B cell (primary cell): ENCODE results near the gene UBL4A. TPM values are rescaled to one million over a fixed set of nuclear protein-coding genes. Genes with fewer than 3 reads are reported as not detected.

Experiments used
- ATAC-seq: fragments of 200-7000 bp; cut with Tn5 transposase; one replicate; pipeline ENCODE4 v1.10.0; 2021; ENCODE audit warnings: low read depth, mild to moderate bottlenecking, moderate number of reproducible peaks, moderate library complexity
- CTCF ChIA-PET: fragments of 350-600 bp; sonication (Branson Sonifier 250); formaldehyde crosslinking; loops from one replicate; lab custom pipeline; 2021; ENCODE audit warnings: antibody characterized with exemption, inconsistent platforms; lab: Charles Lee
- POLR2A ChIA-PET: fragments of 350-600 bp; sonication (Branson Sonifier 250); formaldehyde crosslinking; loops from one replicate; lab custom pipeline; 2021; ENCODE audit warnings: antibody characterized with exemption; lab: Charles Lee
- DNase-seq: peaks from one replicate; pipeline ENCODE4 v3.0.0; 2013
- H2AFZ ChIP-seq: 2 replicates; pipeline ENCODE4 v1.6.1; 2012; ENCODE audit warnings: mild to moderate bottlenecking, low read depth, low read length; ENCODE audit not compliant: insufficient read depth, poor library complexity, severe bottlenecking
- H3K27ac ChIP-seq, 2 donors: 1 replicate in 1 of 2; 2 replicates in 1 of 2; pipeline ENCODE4 v1.5.1; 2012 to 2013; ENCODE audit warnings: low read length in 2 of 2, mild to moderate bottlenecking in 2 of 2, moderate library complexity in 1 of 2
- H3K27me3 ChIP-seq, 4 experiments: fragments of 200-600 bp in 1 of 4; sonication (generic) in 1 of 4; replicated peaks in 1 of 4; 1 replicate in 2 of 4; 2 replicates in 2 of 4; pipeline versions ENCODE4 v1.6.1 to v1.7.0; 2013 to 2016; ENCODE audit warnings: low read length in 3 of 4, mild to moderate bottlenecking in 2 of 4, mixed read lengths in 1 of 4, moderate library complexity in 1 of 4; ENCODE audit not compliant: insufficient read depth in 4 of 4, control insufficient read depth in 3 of 4; ENCODE audit errors: control extremely low read depth in 1 of 4
- H3K36me3 ChIP-seq, 2 experiments: replicated peaks in 1 of 2; 1 replicate in 1 of 2; 2 replicates in 1 of 2; pipeline versions ENCODE4 v1.6.1 to v1.7.1; 2013; ENCODE audit warnings: low read length in 1 of 2; ENCODE audit not compliant: insufficient read depth in 2 of 2, control insufficient read depth in 1 of 2; ENCODE audit errors: control extremely low read depth in 1 of 2, extremely low read depth in 1 of 2
- H3K4me1 ChIP-seq, 2 donors: fragments of 200-600 bp in 1 of 2; sonication (generic) in 1 of 2; 1 replicate in 1 of 2; 2 replicates in 1 of 2; pipeline versions ENCODE4 v1.5.1 to v1.6.1; 2013 to 2017; ENCODE audit warnings: low read length in 2 of 2; ENCODE audit not compliant: control insufficient read depth in 2 of 2, insufficient read depth in 2 of 2
- H3K4me2 ChIP-seq: replicated peaks from 2 replicates; pipeline ENCODE3; 2012; ENCODE audit warnings: mild to moderate bottlenecking, low read depth, low read length; ENCODE audit not compliant: poor library complexity, severe bottlenecking
- H3K4me3 ChIP-seq, 5 experiments: fragments of 200-600 bp in 1 of 5; sonication (generic) in 1 of 5; 1 replicate in 3 of 5; 2 replicates in 2 of 5; pipeline versions ENCODE4 v1.5.1 to v1.7.0; 2011 to 2016; ENCODE audit warnings: low read length in 4 of 5, mild to moderate bottlenecking in 4 of 5, low read depth in 2 of 5, control low read depth in 1 of 5, moderate library complexity in 1 of 5; ENCODE audit not compliant: insufficient read depth in 1 of 5; ENCODE audit errors: control extremely low read depth in 1 of 5, extremely low read depth in 1 of 5
- H3K79me2 ChIP-seq: fragments of 200-600 bp; sonication (generic); one replicate; pipeline ENCODE4 v1.6.0; 2016; ENCODE audit warnings: low read length; ENCODE audit not compliant: control insufficient read depth, insufficient read depth
- H3K9ac ChIP-seq: fragments of 200-600 bp; sonication (generic); 2 replicates; pipeline ENCODE4 v1.6.1; 2017; ENCODE audit warnings: mild to moderate bottlenecking, low read length, moderate library complexity
- H3K9me3 ChIP-seq, 3 donors: one replicate each; pipeline versions ENCODE4 v1.6.1 to v1.7.1; 2013; ENCODE audit warnings: low read length in 2 of 3; ENCODE audit not compliant: control insufficient read depth in 2 of 3, insufficient read depth in 1 of 3; ENCODE audit errors: control extremely low read depth in 1 of 3
- H4K20me1 ChIP-seq: 2 replicates; pipeline ENCODE4 v1.6.0; 2012; ENCODE audit warnings: mild to moderate bottlenecking, low read length; ENCODE audit not compliant: insufficient read depth, control insufficient read depth, poor library complexity, severe bottlenecking
- H3K27ac Mint-ChIP-seq: one replicate; pipeline ENCODE4 v1.8.0; 2021; ENCODE audit warnings: mixed read lengths
- H3K27me3 Mint-ChIP-seq: one replicate; pipeline ENCODE4 v1.8.0; 2021; ENCODE audit warnings: mixed read lengths
- H3K4me1 Mint-ChIP-seq: one replicate; pipeline ENCODE4 v1.8.0; 2021; ENCODE audit warnings: mixed read lengths
- H3K4me3 Mint-ChIP-seq: one replicate; pipeline ENCODE4 v1.8.0; 2021; ENCODE audit warnings: mixed read lengths
- H3K9me3 Mint-ChIP-seq: one replicate; pipeline ENCODE4 v1.8.0; 2022; ENCODE audit warnings: mixed read lengths; ENCODE audit not compliant: insufficient read depth
- EZH2 ChIP-seq: IDR thresholded peaks from 2 replicates; pipeline ENCODE4 v1.6.1; 2012; ENCODE audit warnings: borderline replicate concordance, low read depth, mild to moderate bottlenecking, moderate library complexity, low read length; ENCODE audit not compliant: insufficient read depth, poor library complexity, severe bottlenecking
- WGBS: methylation state at CpG from one replicate; pipeline ENCODE4 v1.1.5; 2013; ENCODE audit warnings: missing lambda C conversion rate; ENCODE audit not compliant: insufficient coverage; 5-methylcytosine and 5-hydroxymethylcytosine counted together
- intact Hi-C: fragments of 100-400 bp; cut with micrococcal nuclease; formaldehyde crosslinking; loops from one replicate; pipeline ENCODE4 v1.10.0; 2022
- polyA plus RNA-seq: library from polyadenylated mRNA; depleted of rRNA; stranded (reverse); fragments of >200 nt; gene quantifications from 2 replicates; pipeline ENCODE4 v1.2.3, GENCODE V29; 2012
- total RNA-seq, 2 donors: library from RNA; stranded (reverse); fragments of 120-200 nt in 1 of 2; gene quantifications; 1 replicate in 1 of 2; 2 replicates in 1 of 2; pipeline versions ENCODE4 v1.2.3 to v1.2.4, GENCODE V29; 2013 to 2022
- TF ChIP-seq, protein P1 (sequence below): fragments of 200-600 bp; IDR thresholded peaks from one replicate; pipeline ENCODE4 v1.8.0; 2022; ENCODE audit warnings: antibody characterized with exemption, mild to moderate bottlenecking

Gene UBL4A
- total and polyA plus RNA-seq, 2 donors (not counting 1 experiment from before 2014, with no cell fraction given): 13.1 to 23.3 TPM

DNA sequence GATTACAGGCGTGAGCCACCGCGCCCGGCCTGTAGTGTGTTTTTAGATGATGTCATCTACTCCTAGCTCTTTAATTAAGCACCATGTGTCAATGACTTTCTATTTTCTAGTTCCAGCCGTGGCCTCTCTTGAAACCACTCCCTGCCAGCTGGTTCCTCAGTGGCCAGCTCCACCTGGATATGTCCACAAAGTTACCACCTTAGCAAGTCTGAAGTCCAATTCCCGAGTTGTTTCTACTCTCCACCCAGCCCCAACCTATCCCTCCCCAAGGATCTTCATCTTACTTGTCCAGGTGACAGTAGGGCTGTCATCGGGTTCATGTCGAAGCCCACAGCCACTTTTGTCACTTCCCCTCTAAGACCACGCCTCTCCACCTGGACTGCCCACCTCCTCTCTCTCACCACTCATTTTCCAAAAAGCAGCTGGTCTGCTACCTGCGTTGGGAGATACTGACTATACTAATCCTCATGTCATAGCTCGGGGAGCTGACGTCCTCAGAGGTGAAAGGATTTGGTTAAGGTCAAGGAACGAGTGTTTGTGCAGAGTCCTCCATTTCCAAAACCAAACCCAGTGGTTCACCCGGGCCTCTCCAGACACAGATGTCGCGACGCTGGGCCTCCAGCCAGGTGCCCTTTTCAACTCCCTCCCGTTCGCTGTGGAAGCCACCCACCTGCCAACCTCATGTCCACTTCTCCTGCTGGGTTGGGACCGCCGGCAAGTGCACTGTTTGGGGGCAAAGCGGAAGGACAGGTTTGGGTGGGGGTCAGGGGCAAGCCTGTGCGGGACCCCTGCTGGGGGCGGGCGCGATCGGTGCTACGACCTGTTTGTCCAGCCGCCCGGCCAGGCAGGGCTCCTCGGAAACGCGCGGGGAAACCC, 28.9 kb upstream of the UBL4A start:
- ChIA-PET POLR2A (interaction anchor here (0.5 to 2.5 kb wide), 5 partner anchors 12 to 117 kb away, joined by 3 to 13 read pairs (median 7); partner anchors contain the start of genes RPL10 and SLC10A3), CTCF (interaction anchor here (1.7 kb wide), 1 partner anchor 12 kb away, joined by 5 read pairs; no protein-coding TSS in a partner anchor)
- Histone ChIP-seq H3K9ac (peak overlapping the region; percentile 68), H3K4me1 (peaks cover 4 to 23% of the 10 kb centered on the region in 2 donors), H3K9me3 (no peaks in the 10 kb centered on the region), H2AFZ (peak overlapping the region; percentile 68), H4K20me1 (no peaks in the 10 kb centered on the region), H3K4me2 (peak overlapping the region; percentile 80), H3K36me3 (peaks cover 0 to 2% of the 10 kb centered on the region in 2 experiments), H3K27me3 (no peaks in the 10 kb centered on the region), H3K79me2 (peaks cover 6% of the 10 kb centered on the region), H3K4me3 (peak overlapping the region; percentile 36 to 75 (median 67)), H3K27ac (peak overlapping the region; percentile 70 to 73)
- no peaks in the 10 kb centered on the region for H3K27me3 Mint-ChIP-seq
- DNase-seq (peak; percentile 59), ATAC-seq (no peak)
- peak overlapping the region; percentile 83 for H3K4me3 Mint-ChIP-seq
- TF ChIP-seq, protein P1, sequence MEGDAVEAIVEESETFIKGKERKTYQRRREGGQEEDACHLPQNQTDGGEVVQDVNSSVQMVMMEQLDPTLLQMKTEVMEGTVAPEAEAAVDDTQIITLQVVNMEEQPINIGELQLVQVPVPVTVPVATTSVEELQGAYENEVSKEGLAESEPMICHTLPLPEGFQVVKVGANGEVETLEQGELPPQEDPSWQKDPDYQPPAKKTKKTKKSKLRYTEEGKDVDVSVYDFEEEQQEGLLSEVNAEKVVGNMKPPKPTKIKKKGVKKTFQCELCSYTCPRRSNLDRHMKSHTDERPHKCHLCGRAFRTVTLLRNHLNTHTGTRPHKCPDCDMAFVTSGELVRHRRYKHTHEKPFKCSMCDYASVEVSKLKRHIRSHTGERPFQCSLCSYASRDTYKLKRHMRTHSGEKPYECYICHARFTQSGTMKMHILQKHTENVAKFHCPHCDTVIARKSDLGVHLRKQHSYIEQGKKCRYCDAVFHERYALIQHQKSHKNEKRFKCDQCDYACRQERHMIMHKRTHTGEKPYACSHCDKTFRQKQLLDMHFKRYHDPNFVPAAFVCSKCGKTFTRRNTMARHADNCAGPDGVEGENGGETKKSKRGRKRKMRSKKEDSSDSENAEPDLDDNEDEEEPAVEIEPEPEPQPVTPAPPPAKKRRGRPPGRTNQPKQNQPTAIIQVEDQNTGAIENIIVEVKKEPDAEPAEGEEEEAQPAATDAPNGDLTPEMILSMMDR: no peak
- no peak for TF ChIP-seq EZH2
- peak overlapping the region; percentile 87 for H3K27ac Mint-ChIP-seq
- 5% methylated on average over 16 of the region's 34 CpGs for WGBS
- peaks cover 20% of the 10 kb centered on the region for H3K4me1 Mint-ChIP-seq
- H3K9me3 Mint-ChIP-seq: no peaks in the 10 kb centered on the region
- intact Hi-C loops: loop anchor here (5.0 kb wide), 3 partner anchors 58 to 143 kb away; partner anchors contain the start of genes FLNA, PLXNA3 and RPL10

DNA sequence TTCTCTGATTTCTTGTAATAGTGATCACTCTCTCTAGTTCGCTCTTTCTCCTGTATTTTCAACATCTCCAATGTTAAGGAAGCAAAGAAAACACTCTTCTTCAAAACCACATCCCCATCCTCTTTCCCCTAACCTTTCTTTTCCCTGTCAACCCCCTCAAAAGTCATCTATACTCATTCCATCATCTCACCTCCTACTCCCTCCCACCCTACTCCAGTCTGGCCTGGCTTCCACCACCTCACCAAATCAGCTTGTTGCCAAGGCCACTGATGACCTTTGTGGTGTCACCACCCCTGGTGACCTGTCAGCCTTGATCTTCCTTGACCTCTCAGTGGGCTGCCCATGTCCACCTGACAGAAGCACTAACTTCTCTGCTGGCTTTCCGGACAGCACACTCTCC, 27.3 kb upstream of the UBL4A start:
- intact Hi-C loops: no loop called here
- Mint-ChIP-seq H3K4me1 (peaks cover 20% of the 10 kb centered on the region), H3K9me3 (no peaks in the 10 kb centered on the region), H3K4me3 (peak overlapping the region; percentile 57), H3K27me3 (no peaks in the 10 kb centered on the region), H3K27ac (no peak overlapping the region)
- WGBS: 100% methylated on average over 1 of the region's 2 CpGs
- Histone ChIP-seq H3K4me2 (no peak overlapping the region), H3K4me3 (no peak overlapping the region), H3K36me3 (peaks cover 0 to 11% of the 10 kb centered on the region in 2 experiments), H2AFZ (no peak overlapping the region), H3K9me3 (peaks cover 0 to 3% (median 0%) of the 10 kb centered on the region in 3 donors), H3K27ac (no peak overlapping the region), H3K79me2 (peaks cover 6% of the 10 kb centered on the region), H4K20me1 (no peaks in the 10 kb centered on the region), H3K27me3 (no peaks in the 10 kb centered on the region), H3K4me1 (peaks cover 4 to 23% of the 10 kb centered on the region in 2 donors), H3K9ac (no peak overlapping the region)
- no peak for DNase-seq
- TF ChIP-seq EZH2: no peak
- TF ChIP-seq, protein P1: no peak
- POLR2A ChIA-PET: interaction anchor here (0.7 kb wide), 1 partner anchor 22 kb away, joined by 3 read pairs; no protein-coding TSS in a partner anchor
- CTCF ChIA-PET: interaction anchor here (1.2 to 1.3 kb wide), 2 partner anchors 23 to 115 kb away, joined by 3 to 4 read pairs; partner anchors contain the start of gene SLC10A3
- no peak for ATAC-seq
